Esophagus muscularis mucosa (tissue), 4 donors: ENCODE data around the gene UQCR10. TPM values are rescaled to one million over a fixed set of nuclear protein-coding genes. Genes with fewer than 3 reads are reported as not detected.

ENCODE experiments used
- DNase-seq: peaks from one replicate; pipeline ENCODE4 v3.0.0-alpha.2; 2017; ENCODE audit errors: extremely low spot score
- H3K27ac ChIP-seq, 4 donors: fragments of 200-600 bp; sonication (generic); replicated peaks in 1 of 4; 1 replicate in 3 of 4; 2 replicates in 1 of 4; pipeline ENCODE4 v1.5.1; 2016 to 2019; ENCODE audit warnings: mild to moderate bottlenecking in 1 of 4
- H3K27me3 ChIP-seq, 4 donors: fragments of 200-600 bp; sonication (generic); one replicate each; pipeline versions ENCODE4 v1.5.1 to v1.6.0; 2016 to 2019
- H3K36me3 ChIP-seq, 4 donors: fragments of 200-600 bp; sonication (generic); one replicate each; pipeline ENCODE4 v1.5.1; 2016 to 2019
- H3K4me1 ChIP-seq, 4 donors: fragments of 200-600 bp; sonication (generic); one replicate each; pipeline ENCODE4 v1.5.1; 2016 to 2019
- H3K4me3 ChIP-seq, 4 donors: fragments of 200-600 bp; sonication (generic); 1 replicate in 2 of 4; 2 replicates in 2 of 4; pipeline ENCODE4 v1.5.1; 2016 to 2019; ENCODE audit warnings: mild to moderate bottlenecking in 4 of 4, moderate library complexity in 1 of 4
- H3K9me3 ChIP-seq, 4 donors: fragments of 200-600 bp; sonication (generic); 1 replicate in 3 of 4; 2 replicates in 1 of 4; pipeline ENCODE4 v1.5.1; 2016 to 2019
- CTCF ChIP-seq, 3 experiments: fragments of 200-600 bp in 2 of 3; fragments of 450-650 bp in 1 of 3; sonication (generic) in 2 of 3; IDR thresholded peaks; one replicate each; pipeline ENCODE4 v1.5.1; 2017 to 2019; ENCODE audit warnings: antibody characterized with exemption in 3 of 3, mild to moderate bottlenecking in 2 of 3, moderate library complexity in 1 of 3
- EP300 ChIP-seq: sonication (generic); formaldehyde crosslinking; IDR thresholded peaks from one replicate; pipeline ENCODE4 v1.6.1; 2017; ENCODE audit warnings: antibody characterized with exemption
- POLR2A ChIP-seq: fragments of 450-650 bp; IDR thresholded peaks from one replicate; pipeline ENCODE4 v1.6.1; 2017; ENCODE audit warnings: antibody characterized with exemption, moderate library complexity, mild to moderate bottlenecking, low read depth
- POLR2AphosphoS5 ChIP-seq, 2 donors: sonication (generic); formaldehyde crosslinking; IDR thresholded peaks; one replicate each; pipeline ENCODE4 v1.6.1; 2017; ENCODE audit warnings: antibody characterized with exemption in 2 of 2
- WGBS: methylation state at CpG from one replicate; pipeline ENCODE4 v1.1.5; 2018; 5-methylcytosine and 5-hydroxymethylcytosine counted together
- intact Hi-C: fragments of 100-400 bp; cut with DNase I; formaldehyde crosslinking; loops from one replicate; pipeline ENCODE4 v1.15.1; 2023
- total RNA-seq, 4 donors: library from RNA; depleted of rRNA; stranded (reverse); fragments of >200 nt; gene quantifications; one replicate each; pipeline versions ENCODE4 v1.1.0 to v1.2.1, GENCODE V29; 2016

Gene UQCR10
- total RNA-seq, 4 donors from 2014 or later, result 57.5 to 81.7 (median 59.0) TPM

DNA sequence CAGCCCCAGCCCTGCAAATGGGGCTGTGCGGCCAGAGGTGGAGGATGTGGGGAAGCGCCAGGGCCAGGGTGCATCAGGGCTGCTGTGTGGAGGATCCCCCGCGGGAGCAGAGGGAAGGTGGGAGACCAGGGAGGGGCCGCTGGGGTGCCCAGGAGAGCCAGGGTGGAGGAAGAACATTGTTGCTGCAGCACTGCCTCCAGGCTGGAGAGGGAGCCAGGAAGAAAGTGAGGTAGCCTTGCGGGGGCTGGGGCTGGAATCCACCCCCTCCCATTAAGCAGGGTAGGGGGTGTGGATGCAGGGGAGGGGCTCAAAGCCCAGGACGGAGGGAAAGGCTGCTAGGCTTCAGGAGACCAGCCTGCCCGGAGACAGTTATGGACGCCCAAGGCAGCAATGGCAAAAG is 32.3 kb upstream of the UQCR10 start:
- 74% methylated on average over 9 of the region's 9 CpGs for whole genome bisulfite sequencing

DNA sequence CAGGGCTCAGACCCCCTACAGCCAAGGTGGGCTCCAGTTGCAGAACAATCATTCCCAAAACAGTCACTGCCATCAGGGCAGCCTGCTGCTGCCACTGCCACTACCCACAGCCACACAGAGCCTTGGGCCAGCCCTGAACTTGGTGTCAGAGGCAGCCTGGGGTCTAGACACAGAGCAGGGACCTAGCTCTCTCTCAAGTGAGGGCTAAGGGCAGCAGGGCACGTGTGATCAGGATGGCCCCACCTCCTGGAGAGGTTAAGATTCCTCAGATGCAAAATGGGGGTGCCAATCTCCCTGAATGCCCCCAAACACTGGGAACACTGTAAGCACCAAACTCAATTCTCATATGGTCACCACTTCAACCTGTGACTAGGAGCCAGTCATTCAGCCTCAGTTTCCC is 31.8 kb upstream of the UQCR10 start:
- no peaks in the 10 kb centered on the region for H3K4me1 ChIP-seq
- no peak overlapping the region for H3K4me3 ChIP-seq
- intact Hi-C loops, result no loop called here
- 71% methylated on average over 1 of the region's 1 CpG for WGBS
- H3K27me3 ChIP-seq, result no peaks in the 10 kb centered on the region
- no peaks in the 10 kb centered on the region for H3K9me3 ChIP-seq
- DNase-seq, result no peak
- TF ChIP-seq POLR2AphosphoS5 (IDR thresholded peaks at IDR 0.05) (no peak), POLR2A (no peak), EP300 (no peak), CTCF (IDR thresholded peaks at IDR 0.05) (no peak)
- H3K36me3 ChIP-seq, result peaks cover 5 to 90% (median 59%) of the 10 kb centered on the region in 4 donors
- H3K27ac ChIP-seq, result no peak overlapping the region

More for the DNA sequence above, 32.3 kb upstream of the UQCR10 start:
- DNase-seq, result no peak
- intact Hi-C loops, result no loop called here
- no peak for TF ChIP-seq POLR2A
- Histone ChIP-seq H3K27me3 (no peaks in the 10 kb centered on the region), H3K36me3 (peaks cover 5 to 90% (median 57%) of the 10 kb centered on the region in 4 donors), H3K27ac (no peak overlapping the region), H3K4me1 (no peaks in the 10 kb centered on the region), H3K4me3 (no peak overlapping the region), H3K9me3 (no peaks in the 10 kb centered on the region)

DNA sequence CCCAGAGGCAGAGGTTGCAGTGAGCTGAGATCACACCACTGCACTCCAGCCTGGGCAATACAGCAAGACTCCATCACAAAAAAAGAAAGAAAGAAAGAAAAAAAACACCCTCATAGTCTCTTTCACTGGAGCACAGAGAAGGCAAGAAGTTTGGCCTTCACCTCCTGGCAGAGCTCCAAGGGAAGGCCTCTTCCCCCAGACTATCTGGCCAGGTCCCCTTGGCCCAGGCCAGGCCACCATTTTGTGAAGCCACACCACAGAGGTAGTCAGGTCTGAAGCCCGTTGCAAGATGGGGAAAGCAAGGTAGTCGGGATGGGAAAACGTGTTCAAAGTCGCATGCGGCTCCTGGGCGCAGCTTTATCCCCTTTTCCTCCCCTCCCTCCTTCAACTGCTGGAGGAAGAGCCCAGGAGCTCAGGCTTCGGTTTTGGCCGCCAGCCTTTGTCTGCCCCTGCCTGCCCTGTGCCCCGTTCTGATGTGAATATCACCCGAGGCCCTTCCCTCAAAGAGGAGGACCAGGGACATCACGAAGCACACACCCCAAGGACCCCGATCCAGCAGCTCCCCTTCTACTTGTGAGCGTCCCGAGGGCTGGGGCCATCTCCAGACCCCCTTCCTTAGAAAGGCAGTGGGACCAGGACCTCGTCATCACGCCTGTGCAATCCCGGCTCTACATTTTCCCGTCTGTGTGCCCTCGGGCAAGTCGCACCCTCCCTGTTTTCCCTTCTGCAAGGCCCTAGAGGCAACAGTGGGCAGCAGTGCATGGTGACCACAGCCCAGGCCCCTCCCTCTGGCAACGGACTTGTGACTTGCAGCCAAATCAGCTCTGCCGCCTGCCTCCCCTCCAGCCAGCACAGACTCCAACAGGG is 29.7 kb upstream of the UQCR10 start:
- no peak for TF ChIP-seq CTCF (IDR thresholded peaks at IDR 0.05)
- TF ChIP-seq POLR2AphosphoS5 (IDR thresholded peaks at IDR 0.05), result no peak
- no peak for TF ChIP-seq POLR2A
- no peak for TF ChIP-seq EP300
- Histone ChIP-seq H3K36me3 (peaks cover 17 to 92% (median 68%) of the 10 kb centered on the region in 4 donors), H3K9me3 (no peaks in the 10 kb centered on the region), H3K4me1 (no peaks in the 10 kb centered on the region), H3K4me3 (no peak overlapping the region), H3K27ac (no peak overlapping the region), H3K27me3 (no peaks in the 10 kb centered on the region)
- no peak for DNase-seq
- 95% methylated on average over 17 of the region's 22 CpGs for WGBS
- intact Hi-C loops, result no loop called here

DNA sequence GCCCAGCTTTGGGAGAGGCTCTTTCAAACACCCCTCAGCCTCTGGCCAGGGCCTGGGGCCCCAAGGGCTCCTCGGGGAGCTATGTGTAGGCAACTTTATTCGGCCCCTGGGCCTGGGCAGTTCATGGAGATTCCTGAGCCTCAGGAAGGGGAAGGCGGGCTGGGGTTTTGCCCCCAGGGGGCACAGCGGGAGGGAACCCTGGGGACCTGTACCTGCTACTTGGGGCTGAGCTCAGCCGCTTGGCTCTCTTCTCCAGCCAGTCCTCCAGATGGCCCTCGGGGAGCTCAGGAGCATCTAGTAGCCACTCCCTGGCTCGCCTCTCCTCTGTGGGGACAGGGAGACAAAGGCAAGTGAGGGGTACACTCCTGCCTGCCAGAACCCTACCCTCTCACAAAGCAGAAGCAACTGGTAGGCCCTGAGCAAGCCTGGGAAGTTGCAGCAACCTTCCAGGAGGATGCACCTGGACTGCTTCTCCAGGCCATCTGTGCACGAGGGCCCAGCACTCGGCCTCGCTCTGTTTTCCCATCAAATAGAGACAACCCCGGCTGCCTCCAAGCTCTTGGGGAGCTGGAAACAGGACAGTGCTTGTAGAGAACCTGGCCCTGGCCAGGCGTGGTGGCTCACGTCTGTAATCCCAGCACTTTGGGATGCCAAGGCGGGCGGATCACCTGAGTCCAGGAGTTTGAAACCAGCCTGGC is 28.9 kb upstream of the UQCR10 start:
- no peak for TF ChIP-seq CTCF (IDR thresholded peaks at IDR 0.05)
- TF ChIP-seq POLR2AphosphoS5 (IDR thresholded peaks at IDR 0.05), result no peak
- no peak for TF ChIP-seq EP300
- TF ChIP-seq POLR2A, result no peak
- DNase-seq, result no peak
- no peak overlapping the region for H3K27ac ChIP-seq
- WGBS, result 91% methylated on average over 11 of the region's 15 CpGs
- no peaks in the 10 kb centered on the region for H3K27me3 ChIP-seq
- no peaks in the 10 kb centered on the region for H3K4me1 ChIP-seq
- H3K36me3 ChIP-seq, result peaks cover 17 to 93% (median 69%) of the 10 kb centered on the region in 4 donors
- no peaks in the 10 kb centered on the region for H3K9me3 ChIP-seq
- intact Hi-C loops, result no loop called here
- H3K4me3 ChIP-seq, result no peak overlapping the region

DNA sequence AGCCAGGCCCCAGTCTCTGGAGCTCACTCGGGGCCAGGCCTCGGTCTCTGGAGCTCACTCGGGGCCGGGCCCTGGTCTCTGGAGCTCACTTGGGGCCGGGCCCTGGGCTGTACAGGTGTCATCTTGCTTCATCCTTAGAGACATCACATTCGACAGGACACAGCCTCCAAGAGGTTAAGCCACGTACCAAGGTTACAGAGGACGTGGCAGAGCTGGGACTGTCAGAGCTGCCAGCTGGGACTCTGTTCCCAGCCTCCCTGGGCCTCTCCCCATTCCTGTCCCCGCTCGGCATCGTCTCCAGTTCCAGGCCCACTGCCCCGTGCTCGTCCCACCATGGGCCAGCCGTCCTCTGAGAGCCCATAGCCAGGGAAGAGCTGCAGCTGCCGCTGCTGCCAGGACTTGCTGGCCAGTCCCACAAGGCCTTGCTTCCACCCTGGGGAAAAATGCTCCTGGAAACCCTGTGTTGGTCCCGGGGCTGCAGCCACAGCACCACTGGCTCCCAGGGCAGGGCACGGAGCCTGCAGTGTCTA is 27.8 kb upstream of the UQCR10 start:
- WGBS, result 86% methylated on average over 9 of the region's 17 CpGs
- Histone ChIP-seq H3K27ac (no peak overlapping the region), H3K4me3 (no peak overlapping the region), H3K36me3 (peaks cover 17 to 88% (median 73%) of the 10 kb centered on the region in 4 donors), H3K4me1 (no peaks in the 10 kb centered on the region), H3K9me3 (no peaks in the 10 kb centered on the region), H3K27me3 (no peaks in the 10 kb centered on the region)
- no peak for DNase-seq
- TF ChIP-seq POLR2AphosphoS5 (IDR thresholded peaks at IDR 0.05) (no peak), EP300 (no peak), CTCF (IDR thresholded peaks at IDR 0.05) (no peak), POLR2A (no peak)
- intact Hi-C loops, result no loop called here
